Endothelial cell of umbilical vein (primary cell): ENCODE results near the gene FBXL13. TPM values are rescaled to one million over a fixed set of nuclear protein-coding genes. Genes with fewer than 3 reads are reported as not detected.

Experiments used
- BruUV-seq: library from RNA; stranded (reverse); fragments of 400-500 nt; replicated peaks from 2 replicates; lab custom pipeline; 2021; lab: Mats Ljungman, UMichigan
- CTCF ChIA-PET: fragments of 300-600, 350-600 bp; sonication (Branson Sonifier 250); formaldehyde crosslinking; loops from one replicate; lab custom pipeline; 2021; ENCODE audit warnings: antibody characterized with exemption, inconsistent platforms; lab: Charles Lee
- POLR2A ChIA-PET: fragments of 300-600, 350-600 bp; sonication (Branson Sonifier 250); formaldehyde crosslinking; loops from one replicate; lab custom pipeline; 2021; ENCODE audit warnings: antibody characterized with exemption, inconsistent platforms; lab: Charles Lee
- DNase-seq: peaks from one replicate; pipeline ENCODE4 v3.0.0-alpha.2; 2011; ENCODE audit warnings: low read depth, low spot score
- FAIRE-seq: peaks from 2 replicates; lab custom pipeline; 2011; peaks lifted over from hg19 to GRCh38; lab: Jason Lieb, UNC
- H2AFZ ChIP-seq: 2 replicates; pipeline ENCODE4 v1.6.0; 2012; ENCODE audit warnings: low read depth, low read length, control low read depth, inconsistent platforms
- H3K27ac ChIP-seq: 2 replicates; pipeline ENCODE4 v1.5.1; 2011; ENCODE audit warnings: low read depth, mild to moderate bottlenecking, control low read depth, low read length, moderate library complexity; ENCODE audit not compliant: insufficient read depth
- H3K27me3 ChIP-seq, 2 experiments: 2 replicates each; pipeline versions ENCODE4 v1.6.0 to v1.6.1; 2011; ENCODE audit warnings: low read length in 2 of 2, mixed read lengths in 1 of 2; ENCODE audit not compliant: control insufficient read depth in 2 of 2, insufficient read depth in 2 of 2
- H3K36me3 ChIP-seq, 2 experiments: 2 replicates in 1 of 2; 3 replicates in 1 of 2; pipeline ENCODE4 v1.5.1; 2011; ENCODE audit warnings: low read length in 2 of 2, mild to moderate bottlenecking in 1 of 2, moderate library complexity in 1 of 2; ENCODE audit not compliant: control insufficient read depth in 2 of 2, insufficient read depth in 2 of 2; ENCODE audit errors: extremely low read depth in 1 of 2
- H3K4me1 ChIP-seq: 3 replicates; pipeline ENCODE4 v1.5.1; 2011; ENCODE audit warnings: mild to moderate bottlenecking, low read length; ENCODE audit not compliant: control insufficient read depth, insufficient read depth; ENCODE audit errors: extremely low read depth
- H3K4me2 ChIP-seq: 2 replicates; pipeline ENCODE4 v1.6.1; 2011; ENCODE audit warnings: low read length, control low read depth, mixed read lengths; ENCODE audit not compliant: insufficient read depth
- H3K4me3 ChIP-seq, 3 experiments: fragments of 200-600 bp in 1 of 3; sonication (generic), shearing (Covaris generic) in 1 of 3; replicated peaks in 1 of 3; 2 replicates each; pipeline ENCODE4 v1.5.1; 2011 to 2016; ENCODE audit warnings: control low read depth in 3 of 3, low read length in 3 of 3, mild to moderate bottlenecking in 2 of 3, inconsistent platforms in 1 of 3, low read depth in 1 of 3, moderate library complexity in 1 of 3; ENCODE audit not compliant: insufficient read depth in 1 of 3
- H3K79me2 ChIP-seq: 2 replicates; pipeline ENCODE4 v1.6.0; 2012; ENCODE audit warnings: low read length, inconsistent platforms; ENCODE audit not compliant: control insufficient read depth, insufficient read depth
- H3K9ac ChIP-seq: replicated peaks from 2 replicates; pipeline ENCODE3; 2011; ENCODE audit warnings: low read length, control low read depth; ENCODE audit not compliant: insufficient read depth; ENCODE audit errors: extremely low read depth
- H3K9me1 ChIP-seq: replicated peaks from 3 replicates; pipeline ENCODE4 v1.6.0; 2011; ENCODE audit warnings: mild to moderate bottlenecking, low read length; ENCODE audit not compliant: control insufficient read depth, insufficient read depth; ENCODE audit errors: extremely low read depth
- H3K9me3 ChIP-seq: replicated peaks from 2 replicates; pipeline ENCODE4 v1.5.1; 2012; ENCODE audit warnings: low read length, inconsistent platforms; ENCODE audit not compliant: control insufficient read depth, insufficient read depth
- H4K20me1 ChIP-seq: replicated peaks from 2 replicates; pipeline ENCODE3; 2011; ENCODE audit warnings: mild to moderate bottlenecking, low read length; ENCODE audit not compliant: control insufficient read depth, insufficient read depth; ENCODE audit errors: extremely low read depth
- EZH2 ChIP-seq: IDR thresholded peaks from 2 replicates; pipeline ENCODE4 v1.6.1; 2012; ENCODE audit warnings: borderline replicate concordance, low read depth, mild to moderate bottlenecking, moderate library complexity, low read length, inconsistent platforms; ENCODE audit not compliant: severe bottlenecking
- FOS ChIP-seq: IDR thresholded peaks from 2 replicates; pipeline ENCODE4 v1.6.1; 2011; ENCODE audit warnings: mild to moderate bottlenecking, low read length, moderate library complexity, borderline replicate concordance; ENCODE audit not compliant: insufficient read depth
- MYC ChIP-seq: IDR thresholded peaks from one replicate; pipeline ENCODE4 v1.6.1; 2011; ENCODE audit warnings: mild to moderate bottlenecking, low read depth, low read length
- POLR2AphosphoS5 ChIP-seq: IDR thresholded peaks from 2 replicates; pipeline ENCODE4 v1.6.1; 2012; ENCODE audit warnings: low read depth, mild to moderate bottlenecking, control low read depth, low read length, moderate library complexity; ENCODE audit not compliant: insufficient read depth
- dilution Hi-C: fragments of 300-500 bp; cut with MboI; formaldehyde crosslinking; loops from one replicate; pipeline ENCODE4 v1.15.0; 2019; ENCODE audit warnings: low sequenced_read_pairs; ENCODE audit not compliant: extremely low pct_ligation_motif_present
- intact Hi-C: fragments of 100-400 bp; cut with micrococcal nuclease; formaldehyde crosslinking; loops from one replicate; pipeline ENCODE4 v1.10.0; 2022
- polyA plus RNA-seq, 4 experiments: library from polyadenylated mRNA; depleted of rRNA in 3 of 4; stranded (reverse) in 3 of 4; unstranded in 1 of 4; fragments of >200 nt; gene quantifications; 2 replicates each; pipeline versions ENCODE4 v1.2.1 to v1.2.3, GENCODE V29; 2011 to 2012; ENCODE audit warnings: missing spikeins in 1 of 4
- total RNA-seq: library from RNA; stranded (reverse); gene quantifications from 2 replicates; pipeline ENCODE4 v1.2.3, GENCODE V29; 2021
- TF ChIP-seq, protein P1 (sequence below), 2 donors: IDR thresholded peaks; 1 replicate in 1 of 2; 2 replicates in 1 of 2; pipeline ENCODE4 v1.5.1; 2011; ENCODE audit warnings: low read length in 2 of 2, mild to moderate bottlenecking in 2 of 2, moderate library complexity in 2 of 2, control low read depth in 1 of 2, inconsistent platforms in 1 of 2, low read depth in 1 of 2; ENCODE audit not compliant: insufficient read depth in 1 of 2; ENCODE audit errors: extremely low read depth in 1 of 2
- TF ChIP-seq, protein P2 (sequence below): IDR thresholded peaks from 2 replicates; pipeline ENCODE4 v1.6.1; 2011; ENCODE audit not compliant: insufficient read depth, insufficient read length

FBXL13 gene
- total and polyA plus RNA-seq, 2 donors (not counting 3 experiments of a cell fraction or from before 2014, with no cell fraction given), result 3.9 to 4.6 TPM

DNA sequence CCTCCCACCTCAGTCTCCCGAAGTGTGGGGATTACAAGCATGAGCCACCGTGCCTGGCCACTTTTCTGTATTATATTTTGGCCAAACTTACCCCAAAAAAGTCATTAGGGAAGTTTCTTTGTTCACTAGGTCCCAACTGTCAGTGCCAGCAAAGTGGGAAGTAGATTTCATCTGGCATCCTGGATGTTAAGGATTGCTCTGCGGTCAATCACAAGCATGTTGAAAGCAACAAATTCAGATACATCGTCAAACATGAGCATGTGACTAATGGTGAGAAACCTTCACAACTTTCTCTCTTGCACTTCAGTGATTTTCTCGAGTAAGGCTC is 176.1 kb downstream of the FBXL13 start:
- FAIRE-seq (no peak), DNase-seq (no peak)
- ChIA-PET CTCF (no interaction called here), POLR2A (no interaction called here)
- H3K4me3 ChIP-seq, result no peak overlapping the region
- dilution Hi-C loops (no loop called here), intact Hi-C loops (no loop called here)
- H3K9me1 ChIP-seq, result no peaks in the 10 kb centered on the region
- BruUV-seq, result no TSS peak
- H3K9me3 ChIP-seq, result no peaks in the 10 kb centered on the region
- no peaks in the 10 kb centered on the region for H3K79me2 ChIP-seq
- H3K9ac ChIP-seq, result no peak overlapping the region
- TF ChIP-seq MYC (no peak), FOS (no peak)
- TF ChIP-seq, protein P1, sequence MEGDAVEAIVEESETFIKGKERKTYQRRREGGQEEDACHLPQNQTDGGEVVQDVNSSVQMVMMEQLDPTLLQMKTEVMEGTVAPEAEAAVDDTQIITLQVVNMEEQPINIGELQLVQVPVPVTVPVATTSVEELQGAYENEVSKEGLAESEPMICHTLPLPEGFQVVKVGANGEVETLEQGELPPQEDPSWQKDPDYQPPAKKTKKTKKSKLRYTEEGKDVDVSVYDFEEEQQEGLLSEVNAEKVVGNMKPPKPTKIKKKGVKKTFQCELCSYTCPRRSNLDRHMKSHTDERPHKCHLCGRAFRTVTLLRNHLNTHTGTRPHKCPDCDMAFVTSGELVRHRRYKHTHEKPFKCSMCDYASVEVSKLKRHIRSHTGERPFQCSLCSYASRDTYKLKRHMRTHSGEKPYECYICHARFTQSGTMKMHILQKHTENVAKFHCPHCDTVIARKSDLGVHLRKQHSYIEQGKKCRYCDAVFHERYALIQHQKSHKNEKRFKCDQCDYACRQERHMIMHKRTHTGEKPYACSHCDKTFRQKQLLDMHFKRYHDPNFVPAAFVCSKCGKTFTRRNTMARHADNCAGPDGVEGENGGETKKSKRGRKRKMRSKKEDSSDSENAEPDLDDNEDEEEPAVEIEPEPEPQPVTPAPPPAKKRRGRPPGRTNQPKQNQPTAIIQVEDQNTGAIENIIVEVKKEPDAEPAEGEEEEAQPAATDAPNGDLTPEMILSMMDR (IDR thresholded peaks at IDR 0.05; ENCODE audit: extremely low read depth in 1 of 2, insufficient read depth in 1 of 2, low read depth in 1 of 2, low read length in 2 of 2), result no peak
- no peak overlapping the region for H3K4me2 ChIP-seq
- no peaks in the 10 kb centered on the region for H3K36me3 ChIP-seq
- no peak overlapping the region for H3K27ac ChIP-seq
- H3K27me3 ChIP-seq, result no peaks in the 10 kb centered on the region
- peaks cover 7% of the 10 kb centered on the region for H3K4me1 ChIP-seq
- H4K20me1 ChIP-seq, result no peaks in the 10 kb centered on the region
- H2AFZ ChIP-seq, result no peak overlapping the region

DNA sequence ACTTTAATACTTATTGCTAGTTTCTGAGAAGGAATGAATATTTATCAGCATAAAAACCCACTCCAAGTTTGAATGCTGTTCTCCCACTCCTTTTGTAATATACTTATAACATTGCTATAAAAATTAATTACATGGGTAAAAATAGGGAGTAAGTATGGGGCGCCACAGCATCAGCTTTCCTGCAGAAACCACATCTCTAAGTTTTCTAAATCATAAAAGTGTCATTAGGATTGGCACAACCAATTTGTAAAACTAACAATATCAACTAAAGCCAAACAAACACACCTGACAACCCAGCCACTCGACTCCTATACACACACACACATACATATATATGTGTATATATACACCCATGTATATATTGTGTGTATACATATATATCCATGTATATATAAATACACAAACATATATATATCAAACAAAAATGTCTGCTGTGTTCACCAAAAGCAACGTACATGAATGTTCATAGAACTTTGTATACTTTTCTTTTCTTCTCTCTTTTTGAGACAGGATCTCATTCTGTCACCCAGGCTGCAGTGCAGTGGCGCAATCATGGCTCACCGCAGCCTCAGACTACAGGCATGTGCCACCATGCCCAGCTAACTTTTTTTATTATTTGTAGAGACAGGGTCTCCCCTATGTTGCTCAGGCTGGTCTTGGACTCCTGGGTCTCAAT is 176.6 kb downstream of the FBXL13 start:
- no peak overlapping the region for H3K27ac ChIP-seq
- H3K4me2 ChIP-seq, result no peak overlapping the region
- no peaks in the 10 kb centered on the region for H4K20me1 ChIP-seq
- dilution Hi-C loops, result no loop called here
- no peaks in the 10 kb centered on the region for H3K27me3 ChIP-seq
- TF ChIP-seq POLR2AphosphoS5, result no peak
- no peak for TF ChIP-seq EZH2
- TF ChIP-seq, protein P1 (IDR thresholded peaks at IDR 0.05; ENCODE audit: extremely low read depth in 1 of 2, insufficient read depth in 1 of 2, low read depth in 1 of 2, low read length in 2 of 2), result no peak
- TF ChIP-seq, protein P2, sequence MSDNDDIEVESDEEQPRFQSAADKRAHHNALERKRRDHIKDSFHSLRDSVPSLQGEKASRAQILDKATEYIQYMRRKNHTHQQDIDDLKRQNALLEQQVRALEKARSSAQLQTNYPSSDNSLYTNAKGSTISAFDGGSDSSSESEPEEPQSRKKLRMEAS, result no peak
- DNase-seq (no peak), FAIRE-seq (no peak)
- ChIA-PET CTCF (no interaction called here), POLR2A (no interaction called here)
- intact Hi-C loops, result no loop called here
- H3K9ac ChIP-seq, result no peak overlapping the region
- H3K36me3 ChIP-seq, result no peaks in the 10 kb centered on the region
- H2AFZ ChIP-seq, result no peak overlapping the region
- H3K79me2 ChIP-seq, result no peaks in the 10 kb centered on the region
- no peaks in the 10 kb centered on the region for H3K9me1 ChIP-seq
- no peak overlapping the region for H3K4me3 ChIP-seq
- BruUV-seq, result no TSS peak
- no peaks in the 10 kb centered on the region for H3K9me3 ChIP-seq
- H3K4me1 ChIP-seq, result peaks cover 9% of the 10 kb centered on the region
